SK-N-MC (cell line): ENCODE results near the gene CCBE1.

ENCODE experiments used
- EZH2 ChIP-seq: fragments of 200-600 bp; sonication (generic); IDR thresholded peaks from one replicate; pipeline ENCODE4 v1.6.1; 2017; ENCODE audit warnings: antibody characterized with exemption
- FOXP2 ChIP-seq: optimal IDR thresholded peaks from 2 replicates; pipeline ENCODE3; 2011; ENCODE audit warnings: mild to moderate bottlenecking, moderate library complexity; ENCODE audit not compliant: insufficient read depth; ENCODE audit errors: extremely low read length, control extremely low read depth
- POLR2AphosphoS5 ChIP-seq: IDR thresholded peaks from 2 replicates; pipeline ENCODE4 v1.6.1; 2012; ENCODE audit warnings: mild to moderate bottlenecking, low read depth, low read length, borderline replicate concordance

DNA sequence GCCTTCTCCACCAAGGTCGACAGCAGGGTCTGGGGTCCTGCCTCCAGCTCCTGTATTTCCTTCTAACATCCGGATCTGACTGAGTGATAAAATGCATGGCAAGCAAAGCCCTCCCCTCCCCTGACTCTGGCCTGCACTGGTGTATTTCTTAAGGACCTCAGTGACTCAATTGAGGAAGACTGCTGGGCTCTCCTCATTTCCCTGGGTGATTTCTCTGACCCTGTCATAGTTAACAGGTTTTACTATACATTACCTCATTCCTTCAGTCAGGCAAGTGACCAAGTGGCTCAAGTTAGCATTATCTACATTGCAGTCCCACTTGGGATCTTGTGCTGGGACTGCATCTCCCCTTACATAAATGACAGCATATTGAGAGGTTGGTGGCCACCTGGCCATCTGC, 38.8 kb upstream of the CCBE1 start:
- TF ChIP-seq POLR2AphosphoS5 = no peak
- no peak for TF ChIP-seq EZH2
- TF ChIP-seq FOXP2 = no peak
